Measurements from ENCODE around the gene HRNR. TPM values are rescaled to one million over a fixed set of nuclear protein-coding genes. Genes with fewer than 3 reads are reported as not detected.
A peak's percentile ranks its signal among the peaks of the same experiment; 100 is the strongest.

The HRNR gene
- total and polyA plus RNA-seq, 4 donors: 0.02 TPM; not detected in 3

GRCh38 chr1:152162792-152163463, 61.1 kb downstream of the HRNR start:
- Histone ChIP-seq H3K27me3 (ENCODE audit: control insufficient read depth in 3 of 3, insufficient read depth in 3 of 3, low read length in 2 of 3) (no peaks in the 10 kb centered on the region), H3K4me3 (no peak overlapping the region), H3K36me3 (ENCODE audit: control insufficient read depth in 4 of 4, insufficient read depth in 4 of 4, low read length in 4 of 4) (no peaks in the 10 kb centered on the region), H3K27ac (ENCODE audit: low read depth in 1 of 2, low read length in 1 of 2) (peak overlapping the region in 1 of 2 donors; percentile 57), H3K9ac (ENCODE audit: insufficient read depth in 1 of 2, low read length in 2 of 2) (no peak overlapping the region), H3K9me3 (ENCODE audit: control insufficient read depth in 4 of 4, insufficient read depth in 3 of 4, low read length in 3 of 4) (no peaks in the 10 kb centered on the region), H3K4me1 (ENCODE audit: control insufficient read depth in 5 of 5, insufficient read depth in 5 of 5, low read length in 5 of 5) (peaks cover 0 to 2% (median 0%) of the 10 kb centered on the region in 5 donors)
- WGBS, 2 donors: 36 to 45% methylated on average over 1 of the region's 1 CpG
- ATAC-seq (ENCODE audit: insufficient read depth, low FRiP score): peak; percentile 72
- no peak for DNase-seq
- no peak for TF ChIP-seq CTCF (IDR thresholded peaks at IDR 0.05; ENCODE audit: control extremely low read depth, extremely low read depth)

Other genes with a start within 250 kb of the HRNR start
- 100 to 1,000 TPM; 205 to 801 TPM for gene S100A10, start 230.3 kb downstream of the HRNR start, total RNA-seq
- gene S100A10, start 230.3 kb downstream of the HRNR start, polyA plus RNA-seq: 1,000 to 10,000 TPM in 1 of 2 donors, 100 to 1,000 TPM in 1; 548 to 1,003 TPM
- gene S100A11, start 187.2 kb downstream of the HRNR start, total RNA-seq: 100 to 1,000 TPM in 1 of 2 donors, 10 to 100 TPM in 1; 69.4 to 610 TPM
- 1,000 to 10,000 TPM; 2,699 to 3,092 TPM for gene S100A11, start 187.2 kb downstream of the HRNR start, polyA plus RNA-seq
- not detected for gene TCHHL1, start 135.1 kb downstream of the HRNR start, total RNA-seq
- not detected for gene TCHHL1, start 135.1 kb downstream of the HRNR start, polyA plus RNA-seq
- under 1 TPM; 0.03 TPM for gene TCHH, start 108.7 kb downstream of the HRNR start, total RNA-seq
- gene TCHH, start 108.7 kb downstream of the HRNR start, polyA plus RNA-seq: under 1 TPM; 0.06 to 0.15 TPM
- gene RPTN, start 65.0 kb downstream of the HRNR start, total RNA-seq: not detected
- not detected for gene RPTN, start 65.0 kb downstream of the HRNR start, polyA plus RNA-seq
- not detected for gene FLG, start 101.0 kb upstream of the HRNR start, total RNA-seq
- under 1 TPM in 1 of 2 donors, not detected in 1; 0.02 TPM for gene FLG, start 101.0 kb upstream of the HRNR start, polyA plus RNA-seq
- gene FLG2, start 135.8 kb upstream of the HRNR start, total RNA-seq: not detected
- not detected for gene FLG2, start 135.8 kb upstream of the HRNR start, polyA plus RNA-seq
- gene CRNN, start 190.1 kb upstream of the HRNR start, total RNA-seq: not detected
- under 1 TPM; 0.22 to 0.31 TPM for gene CRNN, start 190.1 kb upstream of the HRNR start, polyA plus RNA-seq